Renal cortex interstitium (tissue), 11 donors: ENCODE results near the gene CAPN12. TPM values are rescaled to one million over a fixed set of nuclear protein-coding genes. Genes with fewer than 3 reads are reported as not detected.

Experiments
- DNase-seq, 11 donors: peaks; one replicate each; pipeline ENCODE4 v3.0.0-alpha.2; 2013; ENCODE audit warnings: low read depth in 9 of 11, low spot score in 4 of 11; ENCODE audit errors: extremely low read depth in 1 of 11
- polyA plus RNA-seq, 3 donors: library from polyadenylated mRNA; unstranded; fragments of 120-200 nt; gene quantifications; one replicate each; pipeline ENCODE4 v1.2.1, GENCODE V29; 2013; ENCODE audit not compliant: insufficient read length in 3 of 3

Gene CAPN12
- polyA plus RNA-seq, 3 donors = 7.8 to 17.4 (median 9.7) TPM

DNA sequence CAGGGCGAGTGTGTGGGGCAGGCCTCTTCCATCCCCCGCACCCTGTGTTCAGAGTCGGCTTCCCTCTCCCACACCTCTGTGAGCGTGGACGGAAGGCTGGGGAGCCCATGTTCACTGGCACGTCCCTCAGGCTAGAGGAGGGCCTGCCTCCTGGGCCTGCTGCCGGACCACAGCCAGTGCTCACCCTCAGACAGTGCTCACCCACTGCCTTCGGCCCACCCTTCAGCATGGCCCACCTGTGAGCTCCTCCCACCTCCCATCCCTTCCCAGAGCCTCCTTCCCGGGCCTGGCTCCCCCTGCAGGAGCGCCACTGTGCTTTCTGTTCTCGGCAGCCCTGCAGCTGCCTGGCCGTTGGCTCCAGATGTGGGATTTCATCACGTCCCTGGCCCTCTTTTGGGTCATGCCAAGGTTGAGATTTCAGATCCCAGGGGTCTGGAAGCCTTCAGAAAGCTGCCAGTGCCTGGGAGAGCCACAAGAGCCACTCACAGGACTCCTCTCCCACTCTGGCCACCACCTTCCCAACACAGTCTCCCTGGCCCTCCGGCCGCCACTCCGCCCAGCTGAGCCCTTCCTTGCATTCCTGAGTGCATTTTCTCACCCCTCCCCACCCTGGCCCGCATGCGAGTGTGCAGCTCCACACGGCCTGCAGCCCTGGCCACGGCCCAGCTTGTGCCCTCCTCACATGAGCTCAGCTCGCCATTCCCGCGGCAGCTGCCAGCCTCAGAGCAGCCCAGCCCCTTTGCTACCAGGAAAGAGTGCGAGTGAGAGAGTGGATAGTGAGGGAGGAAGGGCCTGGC is 25.3 kb downstream of the CAPN12 start:
- DNase-seq = no peak

DNA sequence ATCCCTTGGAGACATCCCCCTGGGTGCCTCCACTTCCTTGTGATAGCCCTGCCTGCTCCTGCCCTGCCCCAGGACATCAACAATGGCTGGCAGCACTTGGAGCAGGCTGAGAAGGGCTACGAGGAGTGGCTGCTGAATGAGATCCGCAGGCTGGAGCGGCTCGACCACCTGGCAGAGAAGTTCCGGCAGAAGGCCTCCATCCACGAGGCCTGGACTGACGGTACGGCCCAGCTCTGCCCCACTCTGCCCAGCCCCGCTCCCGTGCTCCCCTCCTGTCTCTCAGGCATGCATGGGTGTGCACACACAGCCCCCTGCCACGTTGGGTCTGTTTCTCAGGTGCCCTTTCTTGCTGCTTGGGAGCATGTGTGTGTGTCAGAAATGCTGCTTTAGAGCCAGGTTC is 26.4 kb downstream of the CAPN12 start:
- DNase-seq = no peak

DNA sequence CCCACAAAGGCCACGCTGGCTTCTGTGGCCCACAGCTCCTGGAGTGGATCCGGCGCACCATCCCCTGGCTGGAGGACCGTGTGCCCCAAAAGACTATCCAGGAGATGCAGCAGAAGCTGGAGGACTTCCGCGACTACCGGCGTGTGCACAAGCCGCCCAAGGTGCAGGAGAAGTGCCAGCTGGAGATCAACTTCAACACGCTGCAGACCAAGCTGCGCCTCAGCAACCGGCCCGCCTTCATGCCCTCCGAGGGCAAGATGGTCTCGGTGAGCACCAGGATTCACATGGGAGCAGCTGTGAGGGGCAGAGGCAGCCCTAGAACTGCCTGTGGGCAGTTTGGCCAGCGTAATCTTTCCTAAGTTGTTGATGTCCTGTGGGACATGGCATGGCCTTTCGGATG is 27.2 kb downstream of the CAPN12 start:
- DNase-seq = no peak

DNA sequence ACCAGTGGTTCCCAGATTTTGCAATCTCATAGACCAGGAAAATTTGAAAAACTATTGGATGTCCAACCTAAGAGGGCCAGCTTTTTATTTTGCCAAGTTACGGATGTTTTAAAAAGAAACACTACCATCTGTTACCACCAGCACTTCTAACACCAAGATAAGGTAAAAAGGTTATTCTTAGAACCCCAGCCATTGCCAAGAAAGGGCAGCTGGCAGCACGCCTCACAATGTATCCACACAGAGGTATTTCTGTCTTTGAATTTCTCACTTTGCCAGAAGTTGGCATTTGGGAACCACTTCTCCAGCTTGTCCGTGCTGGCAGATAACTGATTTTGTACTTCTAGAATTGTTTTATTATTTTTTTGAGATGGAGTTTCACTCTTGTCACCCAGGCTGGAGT is 28.7 kb downstream of the CAPN12 start:
- no peak for DNase-seq

DNA sequence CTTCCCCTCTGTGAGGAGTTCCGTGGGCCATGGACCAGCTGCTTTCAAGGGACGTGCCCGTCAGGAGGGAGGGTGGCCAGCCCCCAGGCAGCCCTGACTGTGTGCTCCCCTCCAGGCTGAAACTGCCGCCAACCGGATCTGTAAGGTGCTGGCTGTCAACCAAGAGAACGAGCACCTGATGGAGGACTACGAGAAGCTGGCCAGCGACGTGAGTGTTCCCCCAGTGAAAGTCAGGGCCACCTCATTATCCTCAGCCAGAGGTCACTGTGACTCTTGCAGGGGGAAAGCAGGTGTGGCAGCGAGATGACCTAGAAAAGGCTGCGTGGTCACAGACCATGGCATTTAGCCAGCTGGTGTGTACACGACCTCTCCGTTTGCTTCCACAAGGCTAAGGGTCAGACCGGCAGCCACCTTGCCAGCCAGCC is 29.9 kb downstream of the CAPN12 start:
- DNase-seq = no peak

DNA sequence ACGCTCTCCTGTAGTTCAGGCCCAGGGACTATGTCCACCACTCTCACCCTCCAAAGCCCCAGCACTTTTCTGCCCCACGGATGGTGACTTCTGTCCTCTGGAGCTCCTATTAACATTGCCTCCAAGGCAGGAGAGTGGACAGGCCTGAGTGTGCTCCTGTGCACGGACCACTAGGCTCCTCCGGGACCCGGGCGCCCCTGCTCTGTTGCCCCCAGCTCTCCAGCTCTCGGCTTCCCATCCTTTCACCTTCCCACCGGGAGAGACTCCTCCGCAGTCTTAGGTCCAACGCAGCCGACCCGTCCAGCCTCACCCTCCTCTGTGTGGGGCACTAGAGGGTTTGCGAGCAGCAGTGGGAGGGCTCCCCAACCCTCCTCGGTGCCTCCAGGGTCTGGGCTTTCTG is 30.4 kb downstream of the CAPN12 start:
- DNase-seq = no peak

DNA sequence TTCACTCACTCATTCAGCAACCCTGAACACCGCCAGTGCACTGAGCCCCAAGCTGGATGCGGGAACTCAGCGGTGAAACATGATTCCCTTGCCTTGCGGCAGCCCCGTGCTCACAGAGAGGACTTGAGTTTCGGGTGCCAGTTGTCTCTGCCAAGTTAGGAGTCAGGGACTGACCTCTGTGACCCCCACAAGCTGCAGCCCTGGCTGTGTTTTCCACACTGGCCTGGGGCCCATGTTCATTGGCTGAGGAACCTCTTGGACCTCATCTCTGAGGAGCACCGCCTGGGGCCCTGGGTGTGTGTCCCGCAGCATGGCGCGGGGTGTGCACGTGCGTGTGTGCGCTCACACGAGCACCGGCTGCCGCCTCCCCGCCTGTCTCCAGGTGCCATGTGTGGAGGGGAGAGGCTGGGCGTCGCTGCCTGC is 31.0 kb downstream of the CAPN12 start:
- DNase-seq = no peak

DNA sequence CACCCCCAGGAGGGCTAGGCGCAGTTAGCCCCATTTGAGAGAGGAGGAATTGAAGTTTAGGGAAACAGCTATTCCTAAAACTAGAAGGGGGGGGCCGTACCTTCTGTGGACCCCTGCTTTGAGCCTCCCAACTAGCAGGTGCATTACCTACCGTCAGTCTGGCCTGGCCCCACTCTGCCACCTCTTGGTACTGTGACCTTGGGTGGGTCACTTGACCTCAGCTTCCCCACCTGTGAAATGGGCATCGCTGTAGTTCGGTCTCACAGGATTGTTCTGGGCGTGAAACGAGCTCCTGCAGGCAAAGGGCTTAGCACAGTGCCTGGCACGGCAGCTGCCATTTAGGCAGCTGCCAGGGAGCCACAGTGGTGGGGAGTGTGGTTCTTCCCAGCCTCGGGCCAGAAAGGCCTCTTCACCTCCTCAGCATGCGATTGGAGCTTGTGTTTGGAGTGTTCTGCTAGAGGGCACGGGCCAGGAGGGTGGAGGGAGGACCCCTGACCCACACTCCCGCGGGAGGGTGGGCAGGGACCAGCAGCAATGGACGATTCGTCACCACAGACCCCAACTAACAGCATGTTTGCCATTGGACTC is 32.0 kb downstream of the CAPN12 start:
- DNase-seq = no peak

DNA sequence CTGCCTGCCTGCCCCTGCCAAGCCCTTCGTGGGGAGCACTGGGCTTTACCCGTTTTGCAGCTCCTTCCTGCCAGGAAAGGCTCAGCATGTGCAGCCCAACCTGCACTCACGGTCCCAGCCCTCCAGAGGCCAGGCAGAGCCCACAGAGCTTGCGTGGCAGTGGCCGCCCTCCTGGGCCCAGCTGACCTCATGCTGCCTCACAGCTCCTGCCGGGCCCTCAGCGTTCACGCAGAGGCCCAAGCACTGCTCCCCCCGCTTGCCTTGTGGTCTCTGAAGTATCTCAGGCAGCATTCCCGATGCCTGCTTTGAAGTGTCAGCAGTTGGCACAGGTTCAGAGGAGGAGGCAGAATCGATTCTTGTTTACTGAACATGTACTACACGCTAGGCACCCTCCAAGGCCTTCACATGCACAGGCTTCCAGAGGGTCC is 32.5 kb downstream of the CAPN12 start:
- no peak for DNase-seq

DNA sequence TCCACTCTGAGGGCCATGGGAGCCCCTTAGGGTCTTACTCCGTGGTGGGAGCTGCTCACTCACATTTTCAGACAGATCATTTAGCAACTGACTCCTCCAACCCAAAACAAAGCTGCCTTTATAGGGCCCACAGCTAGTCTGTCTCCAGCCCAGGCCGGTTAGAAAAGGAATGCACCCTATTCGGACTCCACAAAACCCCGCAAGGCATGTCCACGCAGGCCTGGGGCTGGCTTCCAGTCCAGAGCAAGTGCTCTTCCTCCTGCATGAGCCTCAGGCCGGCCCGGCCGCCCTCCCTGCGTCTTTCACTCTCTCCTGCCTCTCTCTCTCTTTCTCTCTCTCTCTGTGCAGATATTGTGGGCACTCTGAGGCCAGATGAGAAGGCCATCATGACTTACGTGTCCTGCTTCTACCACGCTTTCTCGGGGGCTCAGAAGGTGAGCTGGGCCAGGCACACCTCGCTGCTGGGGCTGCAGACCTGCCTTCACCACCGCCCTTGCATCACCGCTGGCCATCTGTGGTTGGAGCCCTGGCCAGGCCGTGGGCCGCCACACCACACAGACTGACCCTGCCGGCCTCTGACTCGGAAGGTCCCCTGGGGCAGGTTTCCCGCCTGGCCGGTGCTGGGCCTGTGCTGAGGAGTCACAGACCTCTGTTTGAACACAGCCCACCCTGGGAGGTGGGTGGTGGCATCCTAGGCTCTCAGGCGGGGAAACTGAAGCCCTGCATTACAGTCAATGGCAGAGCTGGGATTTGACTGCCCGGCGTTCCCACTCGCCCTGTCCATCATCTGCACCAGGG is 33.1 kb downstream of the CAPN12 start:
- DNase-seq = no peak

DNA sequence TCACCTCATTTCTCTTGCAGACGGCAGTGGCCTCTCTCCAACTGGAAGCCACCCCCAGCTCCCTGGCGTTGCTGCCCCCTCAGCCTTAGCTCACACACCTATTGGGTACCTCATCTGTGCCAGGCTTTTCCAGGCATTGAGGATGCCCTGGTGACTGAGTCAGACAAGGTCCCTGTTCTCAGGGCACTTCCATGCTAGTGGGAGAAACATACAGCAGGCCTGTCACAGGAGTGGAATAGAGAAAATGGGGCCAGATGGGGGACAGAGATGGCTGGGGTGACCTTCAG is 33.9 kb downstream of the CAPN12 start:
- DNase-seq = no peak

DNA sequence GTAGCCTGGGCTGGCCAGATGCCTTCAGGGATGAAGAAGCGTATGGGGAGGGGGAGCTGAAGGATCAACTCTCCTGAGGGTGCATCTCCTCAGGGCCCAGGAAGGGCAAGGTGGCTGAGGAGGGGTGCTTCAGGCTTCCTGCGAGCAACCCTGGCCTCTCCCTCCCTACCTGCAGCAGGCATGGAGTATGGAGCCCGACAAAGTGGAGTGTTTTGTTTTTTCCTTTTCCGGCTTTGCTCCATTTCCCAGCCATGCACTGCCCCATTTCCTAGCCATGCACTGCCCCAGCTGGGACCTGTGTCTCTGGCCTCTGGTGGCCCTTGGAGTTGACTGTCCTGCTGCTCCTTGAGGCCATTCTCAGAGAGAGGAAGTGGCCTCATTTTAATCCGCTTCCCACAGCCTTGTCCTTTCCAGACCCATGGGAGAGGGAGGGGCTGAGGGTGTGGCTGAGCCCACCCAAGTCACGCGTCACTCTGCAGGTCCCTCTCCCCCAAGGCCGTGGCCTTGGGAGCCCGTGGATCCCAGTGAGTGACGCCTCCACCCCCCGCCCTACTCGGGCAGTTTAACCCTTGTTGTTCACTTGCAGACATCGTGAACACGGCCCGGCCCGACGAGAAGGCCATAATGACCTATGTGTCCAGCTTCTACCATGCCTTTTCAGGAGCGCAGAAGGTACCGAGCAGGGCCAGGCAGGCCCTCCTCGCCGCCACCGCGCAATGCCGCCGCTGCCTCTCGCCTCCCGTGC is 34.4 kb downstream of the CAPN12 start:
- no peak for DNase-seq

DNA sequence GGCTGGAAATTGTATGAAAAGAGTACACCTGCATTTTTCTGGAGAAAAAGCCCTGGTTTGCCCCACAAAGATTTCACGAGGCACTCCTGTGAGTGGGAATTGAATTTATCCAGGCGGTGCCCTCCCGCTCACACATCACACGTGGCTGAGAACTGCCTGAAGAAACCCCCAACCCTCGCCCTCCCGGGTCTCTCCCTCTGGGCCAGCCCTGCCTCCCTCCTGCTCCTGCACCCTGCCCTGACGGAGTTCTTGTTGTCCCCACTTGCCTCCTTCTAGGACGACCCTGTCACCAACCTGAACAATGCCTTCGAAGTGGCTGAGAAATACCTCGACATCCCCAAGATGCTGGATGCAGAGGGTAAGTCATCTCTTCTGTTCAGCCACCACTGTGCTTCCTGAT is 35.2 kb downstream of the CAPN12 start:
- DNase-seq = no peak

DNA sequence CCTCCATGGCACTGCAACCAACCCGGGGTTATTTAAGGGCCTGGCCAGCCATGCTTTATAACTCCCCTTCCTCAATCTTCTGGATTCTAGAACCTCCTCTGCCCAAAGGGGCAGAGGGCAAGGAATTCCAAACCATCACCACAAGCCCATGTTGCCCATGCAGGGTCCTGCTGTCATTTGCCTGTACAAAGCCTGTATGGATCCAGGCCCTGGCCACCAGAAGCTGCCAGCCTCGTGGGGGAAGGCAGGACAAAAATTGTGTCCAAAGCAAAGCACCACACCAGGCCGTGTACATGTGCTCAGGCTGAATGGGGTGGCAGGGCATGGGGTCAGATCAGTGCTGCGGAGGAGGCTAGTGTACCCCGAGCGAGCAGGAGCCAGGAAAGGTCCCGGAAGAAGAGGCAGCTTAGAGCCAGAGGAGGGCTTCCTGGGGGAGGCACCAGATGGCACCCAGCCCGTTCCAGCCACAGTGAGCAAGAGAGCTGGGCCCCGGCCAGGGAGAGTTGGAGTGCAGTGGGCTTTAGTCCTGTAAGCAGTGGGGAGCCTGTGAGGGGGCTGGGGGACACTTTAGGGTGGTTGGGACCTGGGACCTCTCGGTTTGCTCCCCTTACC is 35.8 kb downstream of the CAPN12 start:
- DNase-seq = no peak

DNA sequence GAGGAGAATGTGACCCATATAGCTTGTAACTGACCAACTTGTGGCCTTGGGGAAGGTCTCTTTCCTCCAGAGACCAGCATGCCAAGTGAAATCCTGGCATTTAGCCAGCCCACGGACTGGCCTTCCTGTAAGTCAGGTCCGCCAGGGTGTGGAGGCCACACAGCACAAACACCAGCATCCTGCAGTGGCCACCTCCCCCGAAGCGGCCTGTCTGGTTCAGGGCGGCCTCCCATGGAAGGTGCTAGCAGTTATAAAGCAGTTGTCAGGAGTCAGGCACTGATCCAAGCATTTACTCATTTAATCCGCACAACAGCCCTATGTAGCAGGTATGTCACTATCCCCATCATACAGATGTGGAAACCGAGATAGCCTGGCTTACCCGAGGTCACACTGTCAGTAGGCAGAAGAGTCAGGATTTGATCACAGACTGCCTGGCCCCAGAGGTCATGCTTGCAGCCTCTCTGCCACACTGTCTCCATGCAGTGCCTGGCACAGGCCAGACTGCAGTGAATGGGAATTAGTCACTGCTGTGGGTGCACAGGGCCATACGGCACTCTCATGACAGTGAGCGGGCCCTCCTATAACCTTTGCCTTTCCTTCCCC is 36.7 kb downstream of the CAPN12 start:
- DNase-seq = no peak

DNA sequence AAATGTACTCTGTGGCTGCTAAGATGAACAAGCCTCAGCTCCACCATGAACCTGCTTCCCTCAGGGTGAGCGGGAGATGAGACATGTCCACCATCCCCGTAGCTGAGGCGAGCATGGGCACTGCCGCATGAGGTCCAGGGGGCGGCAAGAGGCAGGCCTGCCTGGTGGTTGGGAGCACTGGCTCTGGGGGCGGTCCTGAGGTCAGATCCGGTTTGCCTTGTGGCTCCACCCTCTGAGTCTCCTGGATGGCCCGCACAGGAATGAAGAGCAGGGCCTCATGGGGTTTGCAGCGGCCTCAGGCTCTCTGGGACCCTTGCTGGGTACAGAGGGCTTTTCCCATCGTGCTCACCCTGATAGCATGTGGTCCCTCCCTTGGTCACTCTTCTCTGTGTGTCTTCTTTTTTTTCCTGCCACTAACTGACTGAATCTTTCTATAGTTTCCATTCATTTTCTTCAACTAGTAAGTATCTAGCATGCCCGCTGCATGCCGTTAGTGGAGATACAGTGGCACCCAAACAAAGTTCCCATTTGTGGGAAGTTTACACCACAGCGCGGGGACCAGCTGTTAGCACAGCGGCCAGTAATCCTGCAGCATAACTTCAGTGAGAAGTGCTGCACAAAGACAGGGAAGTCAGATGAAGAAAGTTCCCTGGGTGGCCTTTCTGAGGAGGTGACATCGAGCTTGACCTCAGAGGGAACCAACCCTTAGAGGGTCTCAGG is 37.3 kb downstream of the CAPN12 start:
- no peak for DNase-seq

DNA sequence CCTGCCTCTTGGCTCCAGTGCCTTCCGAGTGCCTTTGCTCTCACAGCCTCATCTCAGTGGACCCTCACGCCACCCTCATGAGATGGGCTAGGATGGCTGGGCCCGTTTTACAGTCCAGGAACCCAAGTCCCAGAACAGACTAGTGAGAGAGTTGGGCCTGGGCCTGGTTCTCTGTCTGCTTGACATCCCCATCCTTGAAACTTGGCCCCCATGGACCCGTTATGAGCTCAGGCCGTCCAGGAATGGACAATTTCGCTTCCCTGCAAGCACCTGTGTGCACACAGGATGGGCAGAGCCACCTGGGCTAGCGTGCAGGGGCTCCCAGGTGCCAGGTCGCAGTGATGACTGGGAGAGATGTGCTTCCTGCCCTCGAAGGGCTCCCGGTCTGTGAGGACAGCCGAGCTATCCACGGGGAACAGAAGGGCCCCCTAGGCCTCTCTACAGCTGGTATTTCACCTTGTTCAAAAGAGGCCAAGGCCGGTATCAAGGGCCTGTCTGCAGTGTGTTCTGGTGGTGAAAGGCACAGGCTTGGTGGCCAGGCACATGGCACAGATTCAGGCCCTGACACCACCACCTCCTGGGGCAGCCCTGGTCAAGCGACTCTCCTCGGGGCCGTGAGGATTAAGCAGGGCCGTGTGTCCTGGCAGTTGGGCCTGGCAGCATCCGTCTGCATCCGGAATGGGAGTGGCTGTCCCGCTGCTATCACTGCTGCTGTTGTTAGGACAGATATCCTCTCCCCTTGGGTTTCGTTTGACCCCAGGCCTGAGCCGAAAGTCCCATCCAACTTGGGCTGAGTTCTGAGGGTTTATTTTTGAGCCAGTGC is 38.9 kb downstream of the CAPN12 start:
- DNase-seq = no peak
